ENCODE data around the gene CCR5AS.
A peak's percentile ranks its signal among the peaks of the same experiment; 100 is the strongest.

CCR5AS gene

GRCh38 chr3:46410669-46411068 lies 3.8 kb upstream of the CCR5AS start:
- Mint-ChIP-seq H3K9me3 (no peaks in the 10 kb centered on the region), H3K27me3 (peaks cover 4% of the 10 kb centered on the region), H3K27ac (no peak overlapping the region), H3K4me1 (ENCODE audit: unreplicated experiment) (peaks cover 3% of the 10 kb centered on the region), H3K36me3 (no peaks in the 10 kb centered on the region), H3K4me3 (no peak overlapping the region)
- no peak for TF ChIP-seq CTCF (conservative IDR thresholded peaks at IDR 0.05)
- no peak for DNase-seq (ENCODE audit: extremely low spot score, unreplicated experiment)

- Mint-ChIP-seq H3K9me3 (no peaks in the 10 kb centered on the region), H3K36me3 (no peaks in the 10 kb centered on the region), H3K4me1 (ENCODE audit: unreplicated experiment) (peaks cover 6% of the 10 kb centered on the region), H3K4me3 (no peak overlapping the region), H3K27me3 (peaks cover 4% of the 10 kb centered on the region), H3K27ac (no peak overlapping the region)
- no peak for TF ChIP-seq CTCF (conservative IDR thresholded peaks at IDR 0.05)
- DNase-seq (ENCODE audit: extremely low spot score, unreplicated experiment), result no peak
These were observed 3.0 kb upstream of the CCR5AS start for GRCh38 chr3:46409739-46410489.

- DNase-seq (ENCODE audit: extremely low spot score, unreplicated experiment), result no peak
- no peak for TF ChIP-seq CTCF (conservative IDR thresholded peaks at IDR 0.05)
- Mint-ChIP-seq H3K9me3 (no peaks in the 10 kb centered on the region), H3K27me3 (peaks cover 8% of the 10 kb centered on the region), H3K27ac (no peak overlapping the region), H3K36me3 (no peaks in the 10 kb centered on the region), H3K4me1 (ENCODE audit: unreplicated experiment) (peaks cover 6% of the 10 kb centered on the region), H3K4me3 (no peak overlapping the region)
These were observed 2.0 kb upstream of the CCR5AS start for GRCh38 chr3:46408853-46409252.

GRCh38 chr3:46407970-46408369 lies 1.1 kb upstream of the CCR5AS start:
- no peak for TF ChIP-seq CTCF (conservative IDR thresholded peaks at IDR 0.05)
- DNase-seq (ENCODE audit: extremely low spot score, unreplicated experiment), result no peak
- Mint-ChIP-seq H3K27me3 (peaks cover 9% of the 10 kb centered on the region), H3K4me1 (ENCODE audit: unreplicated experiment) (peaks cover 6% of the 10 kb centered on the region), H3K36me3 (no peaks in the 10 kb centered on the region), H3K4me3 (no peak overlapping the region), H3K9me3 (no peaks in the 10 kb centered on the region), H3K27ac (no peak overlapping the region)

- Mint-ChIP-seq H3K27me3 (peaks cover 10% of the 10 kb centered on the region), H3K27ac (peak overlapping the region; percentile 34), H3K36me3 (no peaks in the 10 kb centered on the region), H3K4me1 (ENCODE audit: unreplicated experiment) (peaks cover 6% of the 10 kb centered on the region), H3K4me3 (no peak overlapping the region), H3K9me3 (no peaks in the 10 kb centered on the region)
- no peak for DNase-seq (ENCODE audit: extremely low spot score, unreplicated experiment)
- no peak for TF ChIP-seq CTCF (conservative IDR thresholded peaks at IDR 0.05)
These were observed 451 bp downstream of the CCR5AS start for GRCh38 chr3:46406443-46406787.
